Measurements from ENCODE around the gene EPHB1.

DNA sequence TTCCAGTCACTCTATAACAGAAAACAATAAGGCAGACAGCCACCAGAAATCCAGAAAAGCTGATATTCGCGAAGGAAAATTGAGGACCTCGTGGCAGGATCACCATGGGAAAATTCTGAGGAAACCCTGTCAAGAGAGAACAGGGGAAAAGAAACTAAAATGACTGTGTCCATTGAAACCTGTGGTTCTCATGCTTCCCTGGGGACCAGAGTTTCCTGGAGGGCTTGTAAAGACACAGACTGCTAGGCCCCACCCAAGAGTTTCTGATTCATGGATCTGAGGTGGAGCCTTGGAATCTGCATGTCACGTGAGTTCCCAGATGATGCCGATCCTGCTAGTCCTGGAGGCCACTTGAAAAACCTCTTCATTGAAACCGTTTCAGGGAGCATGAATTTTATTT, 420.5 kb downstream of the EPHB1 start:
- no peak for TF ChIP-seq YY1 (IDR thresholded peaks at IDR 0.05; ENCODE audit: insufficient read depth, insufficient read length)
- no peak for TF ChIP-seq ZNF274 (IDR thresholded peaks at IDR 0.05; ENCODE audit: low read depth, low read length)

Data from NT2/D1 (cell line).